Measurements from ENCODE around the gene KDM4B.

GRCh38 chr19:4939466-4939865 lies 29.4 kb upstream of the KDM4B start:
- TF ChIP-seq SIN3A (IDR thresholded peaks at IDR 0.05; ENCODE audit: borderline replicate concordance, low read depth, low read length) (no peak), USF2 (IDR thresholded peaks at IDR 0.05; ENCODE audit: borderline replicate concordance, low read depth, low read length) (no peak), TEAD4 (IDR thresholded peaks at IDR 0.05; ENCODE audit: borderline replicate concordance, insufficient read depth) (no peak), JUND (IDR thresholded peaks at IDR 0.05) (no peak), EZH2phosphoT487 (IDR thresholded peaks at IDR 0.05; ENCODE audit: borderline replicate concordance, low read depth) (no peak), NFIC (IDR thresholded peaks at IDR 0.05; ENCODE audit: borderline replicate concordance) (no peak), POLR2AphosphoS5 (IDR thresholded peaks at IDR 0.05; ENCODE audit: low read depth, low read length) (no peak), TAF1 (IDR thresholded peaks at IDR 0.05; ENCODE audit: borderline replicate concordance, low read depth, low read length) (no peak)
- TF ChIP-seq, protein P1, sequence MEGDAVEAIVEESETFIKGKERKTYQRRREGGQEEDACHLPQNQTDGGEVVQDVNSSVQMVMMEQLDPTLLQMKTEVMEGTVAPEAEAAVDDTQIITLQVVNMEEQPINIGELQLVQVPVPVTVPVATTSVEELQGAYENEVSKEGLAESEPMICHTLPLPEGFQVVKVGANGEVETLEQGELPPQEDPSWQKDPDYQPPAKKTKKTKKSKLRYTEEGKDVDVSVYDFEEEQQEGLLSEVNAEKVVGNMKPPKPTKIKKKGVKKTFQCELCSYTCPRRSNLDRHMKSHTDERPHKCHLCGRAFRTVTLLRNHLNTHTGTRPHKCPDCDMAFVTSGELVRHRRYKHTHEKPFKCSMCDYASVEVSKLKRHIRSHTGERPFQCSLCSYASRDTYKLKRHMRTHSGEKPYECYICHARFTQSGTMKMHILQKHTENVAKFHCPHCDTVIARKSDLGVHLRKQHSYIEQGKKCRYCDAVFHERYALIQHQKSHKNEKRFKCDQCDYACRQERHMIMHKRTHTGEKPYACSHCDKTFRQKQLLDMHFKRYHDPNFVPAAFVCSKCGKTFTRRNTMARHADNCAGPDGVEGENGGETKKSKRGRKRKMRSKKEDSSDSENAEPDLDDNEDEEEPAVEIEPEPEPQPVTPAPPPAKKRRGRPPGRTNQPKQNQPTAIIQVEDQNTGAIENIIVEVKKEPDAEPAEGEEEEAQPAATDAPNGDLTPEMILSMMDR (IDR thresholded peaks at IDR 0.05): no peak
